Measurements from ENCODE around the gene ZNF789. TPM values are rescaled to one million over a fixed set of nuclear protein-coding genes. Genes with fewer than 3 reads are reported as not detected.
A peak's percentile ranks its signal among the peaks of the same experiment; 100 is the strongest.

Gene ZNF789
- polyA plus RNA-seq, 1 of the 3 experiments (the other 2 are of a cell fraction) = 27.7 TPM

GRCh38 chr7:99499721-99500636 is 27.3 kb downstream of the ZNF789 start, which contains the start of gene ZNF394 (continued):
- TF ChIP-seq MXI1 (IDR thresholded peaks at IDR 0.05; ENCODE audit: low read depth, low read length) (peak; percentile 88), ELF1 (IDR thresholded peaks at IDR 0.05) (peak; percentile 92), REST (IDR thresholded peaks at IDR 0.05; ENCODE audit: low read depth, low read length) (peak; percentile 45; the same call in 1 of the 2 replicates), GATA2 (CRISPR knock-in tag; IDR thresholded peaks at IDR 0.05) (no peak), RFX5 (IDR thresholded peaks at IDR 0.05; ENCODE audit: low read length) (no peak; the same call in 1 of the 2 replicates), POLR2AphosphoS5 (IDR thresholded peaks at IDR 0.05; ENCODE audit: low read depth, low read length) (peak; percentile 98), TAF1 (IDR thresholded peaks at IDR 0.05; ENCODE audit: borderline replicate concordance, low read depth, low read length) (peak; percentile 95), EP300 (IDR thresholded peaks at IDR 0.05; ENCODE audit: borderline replicate concordance in 1 of 2, low read depth in 1 of 2, low read length in 1 of 2) (no peak; a peak in 1 of 4 replicates), USF1 (IDR thresholded peaks at IDR 0.05; ENCODE audit: borderline replicate concordance, low read depth) (peak; percentile 56), IRF3 (IDR thresholded peaks at IDR 0.05; ENCODE audit: low read depth, low read length) (no peak), ZBTB33 (IDR thresholded peaks at IDR 0.05; ENCODE audit: borderline replicate concordance, low read depth) (peak; percentile 83; the same call in 1 of the 2 replicates), NRF1 (IDR thresholded peaks at IDR 0.05; ENCODE audit: low read depth, low read length) (no peak)
